Neural progenitor cell (in vitro differentiated cells): Measurements from ENCODE around the gene RASL10A. TPM values are rescaled to one million over a fixed set of nuclear protein-coding genes. Genes with fewer than 3 reads are reported as not detected.

Source experiments
- DNase-seq: peaks from one replicate; pipeline ENCODE4 v3.0.0-alpha.2; 2016; ENCODE audit warnings: low spot score
- H2AFZ ChIP-seq: fragments of 200-600 bp; sonication (generic); replicated peaks from 2 replicates; pipeline ENCODE4 v1.6.1; 2016; ENCODE audit warnings: antibody characterized with exemption
- H3F3A ChIP-seq: fragments of 200-600 bp; sonication (generic); 2 replicates; pipeline ENCODE4 v1.6.1; 2016; ENCODE audit warnings: antibody characterized with exemption, low read depth
- H3K27ac ChIP-seq: fragments of 200-600 bp; sonication (generic); 2 replicates; pipeline ENCODE4 v1.5.1; 2016; ENCODE audit warnings: mild to moderate bottlenecking
- H3K27me3 ChIP-seq: fragments of 200-600 bp; sonication (generic); 2 replicates; pipeline ENCODE4 v1.6.1; 2016; ENCODE audit warnings: mild to moderate bottlenecking, moderate library complexity
- H3K36me3 ChIP-seq: fragments of 200-600 bp; sonication (generic); 2 replicates; pipeline ENCODE4 v1.5.1; 2016
- H3K4me1 ChIP-seq: fragments of 200-600 bp; sonication (generic); 2 replicates; pipeline ENCODE4 v1.6.1; 2016; ENCODE audit warnings: mixed run types
- H3K4me2 ChIP-seq: fragments of 200-600 bp; sonication (generic); 2 replicates; pipeline ENCODE4 v1.6.1; 2016
- H3K4me3 ChIP-seq: fragments of 200-600 bp; sonication (generic); 2 replicates; pipeline ENCODE4 v1.5.1; 2016
- H3K79me2 ChIP-seq: fragments of 200-600 bp; sonication (generic); 2 replicates; pipeline ENCODE4 v1.6.1; 2016; ENCODE audit warnings: low read depth
- H3K9ac ChIP-seq: fragments of 200-600 bp; sonication (generic); 2 replicates; pipeline ENCODE4 v1.6.1; 2016
- H3K9me3 ChIP-seq: fragments of 200-600 bp; sonication (generic); 2 replicates; pipeline ENCODE4 v1.5.1; 2016; ENCODE audit warnings: low read depth
- H4K20me1 ChIP-seq: fragments of 200-600 bp; sonication (generic); 2 replicates; pipeline ENCODE4 v1.6.1; 2016; ENCODE audit warnings: low read depth
- H3K27ac Mint-ChIP-seq: 3 replicates; pipeline ENCODE4 v1.8.0; 2021; ENCODE audit warnings: mixed read lengths
- H3K27me3 Mint-ChIP-seq: 2 replicates; pipeline ENCODE4 v1.8.0; 2022; ENCODE audit warnings: low read depth, mild to moderate bottlenecking, inconsistent platforms, moderate library complexity, mixed read lengths; ENCODE audit not compliant: insufficient read depth
- H3K36me3 Mint-ChIP-seq: 3 replicates; pipeline ENCODE4 v1.8.0; 2021; ENCODE audit warnings: mixed read lengths
- H3K4me1 Mint-ChIP-seq: 3 replicates; pipeline ENCODE4 v1.8.0; 2021; ENCODE audit warnings: mixed read lengths
- H3K4me3 Mint-ChIP-seq: 3 replicates; pipeline ENCODE4 v1.8.0; 2021; ENCODE audit warnings: mild to moderate bottlenecking, moderate library complexity, mixed read lengths
- H3K9me3 Mint-ChIP-seq: 3 replicates; pipeline ENCODE4 v1.8.0; 2020; ENCODE audit warnings: mixed read lengths
- CTCF ChIP-seq: fragments of 200-600 bp; sonication (generic); IDR thresholded peaks from 2 replicates; pipeline ENCODE4 v1.5.1; 2017; ENCODE audit warnings: antibody characterized with exemption, mild to moderate bottlenecking
- EZH2 ChIP-seq: fragments of 200-600 bp; sonication (generic); IDR thresholded peaks from 2 replicates; pipeline ENCODE4 v1.6.1; 2017; ENCODE audit warnings: antibody characterized with exemption, mild to moderate bottlenecking, moderate library complexity
- EZH2phosphoT487 ChIP-seq: fragments of 200-600 bp; sonication (generic); IDR thresholded peaks from 2 replicates; pipeline ENCODE4 v1.6.1; 2017; ENCODE audit warnings: antibody characterized with exemption
- total RNA-seq: library from RNA; depleted of rRNA; stranded (reverse); fragments of >200 nt; gene quantifications from 2 replicates; pipeline ENCODE4 v1.2.3, GENCODE V29; 2015; ENCODE audit warnings: low replicate concordance

The RASL10A gene
- total RNA-seq, 1 donor from 2014 or later, result 0.26 TPM

DNA sequence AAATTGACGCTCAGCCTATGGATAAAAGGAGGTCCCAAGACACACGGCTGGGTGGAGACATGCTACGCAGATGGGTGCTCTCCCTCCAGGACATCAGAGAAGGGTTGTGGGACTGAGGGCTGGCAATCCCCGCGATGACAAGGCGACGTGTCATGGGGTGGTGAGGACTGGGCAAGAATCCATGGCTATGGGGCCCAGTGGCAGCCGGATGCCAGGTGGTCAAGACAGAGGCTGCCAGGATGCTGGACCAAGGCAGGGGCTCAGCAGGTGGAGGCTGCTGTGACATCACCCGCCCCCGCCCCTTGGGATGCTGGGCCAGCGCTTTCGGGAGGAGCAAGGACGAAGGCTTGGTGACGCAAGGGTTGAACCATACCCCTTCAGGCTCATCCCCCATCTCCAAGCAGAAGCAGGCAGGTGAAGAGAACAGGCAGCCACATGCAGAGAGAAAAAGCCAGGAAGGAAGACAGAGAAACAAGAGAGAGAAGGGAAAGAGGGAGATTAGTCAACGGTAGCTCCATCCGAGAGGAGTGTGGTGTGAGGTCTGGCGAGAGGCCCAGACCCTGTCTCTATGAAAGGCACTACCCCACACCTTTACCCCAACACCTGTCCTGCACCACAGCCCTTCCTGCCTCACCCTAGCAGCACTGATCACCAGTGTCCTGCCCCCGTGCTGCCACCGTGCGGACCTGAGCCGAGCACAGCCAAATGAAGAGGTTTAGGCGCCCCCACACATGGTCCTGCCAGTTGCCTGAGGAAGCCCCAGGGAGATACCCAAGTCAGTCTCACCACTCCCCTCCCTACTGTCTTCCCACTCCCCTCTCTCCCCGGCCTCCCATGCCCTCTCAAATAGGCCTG, 24.1 kb upstream of the RASL10A start:
- Histone ChIP-seq H3K4me2 (no peak overlapping the region), H3F3A (no peaks in the 10 kb centered on the region), H3K9ac (no peak overlapping the region), H3K36me3 (no peaks in the 10 kb centered on the region), H3K4me1 (no peaks in the 10 kb centered on the region), H3K4me3 (no peak overlapping the region), H4K20me1 (no peaks in the 10 kb centered on the region), H3K79me2 (no peaks in the 10 kb centered on the region), H3K9me3 (no peaks in the 10 kb centered on the region), H2AFZ (no peak overlapping the region), H3K27me3 (no peaks in the 10 kb centered on the region), H3K27ac (no peak overlapping the region)
- Mint-ChIP-seq H3K9me3 (no peaks in the 10 kb centered on the region), H3K4me3 (no peak overlapping the region), H3K27ac (no peak overlapping the region), H3K4me1 (peaks cover 4% of the 10 kb centered on the region), H3K27me3 (peaks cover 11% of the 10 kb centered on the region), H3K36me3 (peaks cover 32% of the 10 kb centered on the region)
- DNase-seq, result no peak
- TF ChIP-seq CTCF (no peak), EZH2phosphoT487 (no peak)

GRCh38 chr22:29338398-29338797, 22.9 kb upstream of the RASL10A start:
- H4K20me1 ChIP-seq, result no peaks in the 10 kb centered on the region
- H3K27me3 ChIP-seq, result no peaks in the 10 kb centered on the region
- H3K9ac ChIP-seq, result no peak overlapping the region
- no peaks in the 10 kb centered on the region for H3F3A ChIP-seq
- Mint-ChIP-seq H3K9me3 (no peaks in the 10 kb centered on the region), H3K27ac (peak overlapping the region; percentile 15), H3K4me3 (no peak overlapping the region), H3K27me3 (peaks cover 7% of the 10 kb centered on the region), H3K4me1 (peaks cover 4% of the 10 kb centered on the region), H3K36me3 (peaks cover 35% of the 10 kb centered on the region)
- H2AFZ ChIP-seq, result no peak overlapping the region
- H3K36me3 ChIP-seq, result no peaks in the 10 kb centered on the region
- no peaks in the 10 kb centered on the region for H3K9me3 ChIP-seq
- no peak overlapping the region for H3K4me2 ChIP-seq
- TF ChIP-seq CTCF, result no peak
- TF ChIP-seq EZH2, result no peak
- TF ChIP-seq EZH2phosphoT487, result no peak
- no peak overlapping the region for H3K4me3 ChIP-seq
- no peak overlapping the region for H3K27ac ChIP-seq
- no peak for DNase-seq
- H3K79me2 ChIP-seq, result no peaks in the 10 kb centered on the region
- no peaks in the 10 kb centered on the region for H3K4me1 ChIP-seq

DNA sequence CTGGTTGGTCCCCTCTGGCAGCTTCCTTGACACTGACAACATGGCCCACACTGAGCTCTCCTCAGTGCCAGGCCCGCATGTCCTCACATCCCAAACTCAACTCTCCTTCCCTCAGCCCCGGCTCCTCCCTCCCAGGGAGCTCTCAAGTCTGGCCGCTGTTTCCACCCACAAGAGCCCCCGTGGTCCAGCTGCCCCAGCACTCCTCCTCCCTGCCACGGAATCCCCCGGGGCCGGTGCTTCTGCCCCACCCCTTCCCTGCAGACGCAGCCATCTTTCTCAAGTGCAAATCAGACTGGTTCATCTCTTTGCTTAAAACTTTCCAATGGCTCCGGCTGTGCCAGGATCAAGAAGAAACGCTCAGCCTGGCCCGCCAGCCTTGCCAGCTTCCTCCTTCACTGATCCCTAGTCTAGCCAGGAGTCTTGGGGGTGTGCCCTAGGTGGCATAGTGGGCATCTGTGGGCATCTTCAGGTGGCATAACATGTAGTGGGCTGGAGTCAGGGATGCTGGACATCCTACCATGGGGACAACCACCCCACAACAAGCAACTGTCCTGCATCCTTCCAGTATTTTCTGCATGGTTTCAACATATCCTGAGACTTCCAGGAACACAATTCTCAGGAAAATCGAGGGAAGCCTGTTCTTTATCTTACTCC, 22.3 kb upstream of the RASL10A start:
- H3K27me3 ChIP-seq, result no peaks in the 10 kb centered on the region
- Mint-ChIP-seq H3K4me1 (peaks cover under 1% of the 10 kb centered on the region), H3K27ac (no peak overlapping the region), H3K4me3 (peak overlapping the region; percentile 33), H3K27me3 (peaks cover 4% of the 10 kb centered on the region), H3K9me3 (no peaks in the 10 kb centered on the region), H3K36me3 (peaks cover 33% of the 10 kb centered on the region)
- no peaks in the 10 kb centered on the region for H3K4me1 ChIP-seq
- H3K79me2 ChIP-seq, result no peaks in the 10 kb centered on the region
- no peaks in the 10 kb centered on the region for H3K36me3 ChIP-seq
- no peaks in the 10 kb centered on the region for H3F3A ChIP-seq
- H3K9ac ChIP-seq, result no peak overlapping the region
- no peak for TF ChIP-seq EZH2
- TF ChIP-seq EZH2phosphoT487, result no peak
- no peak for TF ChIP-seq CTCF
- no peak overlapping the region for H3K4me2 ChIP-seq
- H3K27ac ChIP-seq, result no peak overlapping the region
- no peak overlapping the region for H2AFZ ChIP-seq
- H4K20me1 ChIP-seq, result no peaks in the 10 kb centered on the region
- no peak for DNase-seq
- H3K9me3 ChIP-seq, result no peaks in the 10 kb centered on the region
- H3K4me3 ChIP-seq, result no peak overlapping the region
